HFF-Myc (cell line): ENCODE measurements around the gene REPS1.

ENCODE experiments used
- DNase-seq: peaks from one replicate; pipeline ENCODE4 v3.0.0-alpha.2; 2011; ENCODE audit warnings: low read depth; ENCODE audit errors: extremely low read depth
- H3K4me3 ChIP-seq: replicated peaks from 2 replicates; pipeline ENCODE4 v1.5.1; 2011; ENCODE audit warnings: low read depth, mild to moderate bottlenecking, control low read depth, low read length
- TF ChIP-seq, protein P1 (sequence below): IDR thresholded peaks from 2 replicates; pipeline ENCODE4 v1.5.1; 2012; ENCODE audit warnings: mild to moderate bottlenecking, low read depth, low read length, control low read depth; ENCODE audit errors: missing control alignments

REPS1 gene

GRCh38 chr6:138988469-138988834 lies 399 bp upstream of the REPS1 start:
- peak overlapping the region; percentile 83 for H3K4me3 ChIP-seq
- no peak for DNase-seq
- TF ChIP-seq, protein P1, sequence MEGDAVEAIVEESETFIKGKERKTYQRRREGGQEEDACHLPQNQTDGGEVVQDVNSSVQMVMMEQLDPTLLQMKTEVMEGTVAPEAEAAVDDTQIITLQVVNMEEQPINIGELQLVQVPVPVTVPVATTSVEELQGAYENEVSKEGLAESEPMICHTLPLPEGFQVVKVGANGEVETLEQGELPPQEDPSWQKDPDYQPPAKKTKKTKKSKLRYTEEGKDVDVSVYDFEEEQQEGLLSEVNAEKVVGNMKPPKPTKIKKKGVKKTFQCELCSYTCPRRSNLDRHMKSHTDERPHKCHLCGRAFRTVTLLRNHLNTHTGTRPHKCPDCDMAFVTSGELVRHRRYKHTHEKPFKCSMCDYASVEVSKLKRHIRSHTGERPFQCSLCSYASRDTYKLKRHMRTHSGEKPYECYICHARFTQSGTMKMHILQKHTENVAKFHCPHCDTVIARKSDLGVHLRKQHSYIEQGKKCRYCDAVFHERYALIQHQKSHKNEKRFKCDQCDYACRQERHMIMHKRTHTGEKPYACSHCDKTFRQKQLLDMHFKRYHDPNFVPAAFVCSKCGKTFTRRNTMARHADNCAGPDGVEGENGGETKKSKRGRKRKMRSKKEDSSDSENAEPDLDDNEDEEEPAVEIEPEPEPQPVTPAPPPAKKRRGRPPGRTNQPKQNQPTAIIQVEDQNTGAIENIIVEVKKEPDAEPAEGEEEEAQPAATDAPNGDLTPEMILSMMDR, result peak; percentile 19

DNA sequence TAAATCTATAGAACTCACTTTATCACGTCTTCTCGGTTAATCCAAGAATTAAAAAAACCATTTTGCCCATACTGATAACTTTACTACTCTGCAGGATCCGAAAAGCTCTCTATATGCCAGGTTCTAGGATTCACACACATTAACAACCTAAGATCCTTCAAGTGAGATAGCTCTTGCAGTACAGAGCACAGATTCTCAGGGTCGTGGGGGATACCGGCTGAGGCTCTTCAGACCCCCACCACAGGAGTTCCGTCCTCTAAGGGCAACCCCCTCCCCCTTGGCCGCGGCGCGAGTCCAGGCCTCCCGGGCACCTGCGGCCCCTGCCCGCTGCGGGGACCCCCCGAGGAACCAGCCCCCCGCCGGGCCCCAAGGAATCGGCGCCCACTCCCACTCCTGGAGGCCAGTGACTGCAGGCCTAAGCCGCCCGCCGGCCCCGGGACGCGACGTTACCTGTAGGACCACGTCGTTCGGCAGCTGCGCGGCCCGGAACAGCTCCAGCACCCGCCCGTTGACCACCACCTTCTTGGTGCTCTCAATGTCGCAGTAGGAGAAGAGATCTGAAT lies 892 bp downstream of the REPS1 start:
- no peak for DNase-seq
- peak overlapping the region; percentile 83 for H3K4me3 ChIP-seq
- TF ChIP-seq, protein P1, result no peak

DNA sequence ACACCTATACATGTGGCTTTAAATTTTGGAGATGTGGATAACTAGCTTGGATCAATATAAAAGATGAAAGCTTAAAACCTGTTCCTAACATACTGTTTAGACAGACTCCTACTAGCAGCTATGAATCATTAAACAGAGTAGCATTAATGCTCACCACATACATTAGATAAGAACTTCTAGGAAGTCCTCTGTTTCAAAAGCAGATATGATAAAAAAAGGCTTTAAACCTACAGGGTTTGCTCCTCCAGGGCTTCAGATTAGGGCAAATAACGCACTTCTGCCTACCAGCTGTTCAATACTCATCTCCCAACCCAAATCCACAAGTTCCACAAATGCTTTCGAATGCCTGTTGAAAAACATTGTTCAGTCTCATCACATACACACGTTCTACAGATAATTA lies 1.5 kb downstream of the REPS1 start:
- H3K4me3 ChIP-seq, result peak overlapping the region; percentile 83
- no peak for DNase-seq
- TF ChIP-seq, protein P1, result no peak

DNA sequence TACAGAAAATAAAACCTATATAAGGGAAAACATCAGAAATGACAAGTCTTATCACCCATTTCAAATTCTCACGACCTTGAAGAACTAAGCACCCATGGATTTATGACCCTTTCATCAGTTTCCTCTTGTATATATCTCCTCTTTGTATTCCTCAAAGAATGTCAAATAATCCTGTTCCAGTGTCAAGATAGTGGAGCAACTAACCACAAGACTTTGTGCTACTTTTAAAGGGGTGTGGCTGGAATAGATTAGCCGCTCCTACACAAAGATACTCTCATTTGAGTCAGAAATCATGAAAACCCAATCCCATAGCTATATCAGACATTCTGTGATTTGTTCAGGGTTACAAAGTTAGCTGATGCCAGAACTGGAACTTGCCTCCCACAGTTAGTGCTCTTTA lies 6.6 kb downstream of the REPS1 start:
- DNase-seq, result no peak
- TF ChIP-seq, protein P1, result no peak
- H3K4me3 ChIP-seq, result no peak overlapping the region

- no peak overlapping the region for H3K4me3 ChIP-seq
- TF ChIP-seq, protein P1, result no peak
- DNase-seq, result no peak
Observed at GRCh38 chr6:138979813-138980668, 8.0 kb downstream of the REPS1 start.

GRCh38 chr6:138979365-138979764 lies 8.7 kb downstream of the REPS1 start:
- TF ChIP-seq, protein P1, result no peak
- no peak for DNase-seq
- H3K4me3 ChIP-seq, result no peak overlapping the region
